ENCODE results near the gene EFNB2. TPM values are rescaled to one million over a fixed set of nuclear protein-coding genes. Genes with fewer than 3 reads are reported as not detected.

EFNB2 gene
- total RNA-seq, 2 experiments from 2014 or later, result 0.25 to 0.51 TPM

- H3K4me1 ChIP-seq (ENCODE audit: insufficient read depth, low read length, poor library complexity, severe bottlenecking), result no peaks in the 10 kb centered on the region
- no peaks in the 10 kb centered on the region for H3K36me3 ChIP-seq (ENCODE audit: insufficient read depth, low read length)
- no peak overlapping the region for H3K4me2 ChIP-seq (ENCODE audit: low read length)
- TF ChIP-seq EZH2phosphoT487 (IDR thresholded peaks at IDR 0.05; ENCODE audit: borderline replicate concordance, low read depth, low read length) (no peak), CTCF (conservative IDR thresholded peaks at IDR 0.05; ENCODE audit: low read length) (no peak)
- no peaks in the 10 kb centered on the region for H3K79me2 ChIP-seq (ENCODE audit: insufficient read depth, low read depth, low read length)
- ChIA-PET CTCF (ENCODE audit: unreplicated experiment) (no interaction called here), POLR2A (interaction anchor here (0.5 to 1.1 kb wide), 2 partner anchors 9 to 1877 kb away, joined by 5 to 6 read pairs; no protein-coding TSS in a partner anchor)
- no peak overlapping the region for H3K27ac ChIP-seq (ENCODE audit: low read depth, low read length, poor library complexity, severe bottlenecking)
- no peak overlapping the region for H2AFZ ChIP-seq (ENCODE audit: low read length)
- intact Hi-C loops (cut with micrococcal nuclease; ENCODE audit: unreplicated experiment), result no loop called here
- no peak overlapping the region for H3K4me3 ChIP-seq (ENCODE audit: low read depth, low read length, poor library complexity, severe bottlenecking)
- no peak for DNase-seq (ENCODE audit: low spot score)
- no TSS peak for BruUV-seq (replicated peaks)
- H3K9me2 ChIP-seq (ENCODE audit: insufficient read depth, low read length), result no peaks in the 10 kb centered on the region
- H3K9me3 ChIP-seq (ENCODE audit: low read length), result no peaks in the 10 kb centered on the region
- H4K20me1 ChIP-seq (ENCODE audit: insufficient read depth, low read length), result no peaks in the 10 kb centered on the region
Observed at GRCh38 chr13:106503730-106504453, 31.6 kb downstream of the EFNB2 start.

DNA sequence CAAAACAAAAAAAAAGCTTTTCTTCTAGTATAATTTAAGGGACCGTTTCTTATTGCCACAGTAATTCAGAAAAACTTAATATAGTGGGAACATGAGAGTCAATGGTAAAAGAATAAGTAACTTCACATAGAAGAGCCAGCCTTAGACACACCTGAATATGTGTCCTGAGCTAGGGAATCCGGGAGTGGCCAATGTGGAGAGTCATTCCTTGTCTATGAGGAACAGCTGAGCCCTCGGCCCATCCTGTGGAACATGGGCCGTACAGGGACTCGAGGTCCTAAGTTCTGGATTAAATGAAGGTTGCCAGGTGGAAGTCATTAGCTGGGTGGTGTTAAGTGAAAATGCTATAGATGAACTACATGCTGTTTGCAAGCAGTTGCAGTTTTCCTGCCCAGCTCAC, 32.2 kb downstream of the EFNB2 start:
- no peak for DNase-seq (ENCODE audit: low spot score)
- Histone ChIP-seq H3K27ac (ENCODE audit: low read depth, low read length, poor library complexity, severe bottlenecking) (no peak overlapping the region), H2AFZ (ENCODE audit: low read length) (no peak overlapping the region), H3K36me3 (ENCODE audit: insufficient read depth, low read length) (no peaks in the 10 kb centered on the region), H3K79me2 (ENCODE audit: insufficient read depth, low read depth, low read length) (no peaks in the 10 kb centered on the region), H3K9me3 (ENCODE audit: low read length) (no peaks in the 10 kb centered on the region), H3K4me3 (ENCODE audit: low read depth, low read length, poor library complexity, severe bottlenecking) (no peak overlapping the region), H4K20me1 (ENCODE audit: insufficient read depth, low read length) (no peaks in the 10 kb centered on the region), H3K4me2 (ENCODE audit: low read length) (no peak overlapping the region), H3K4me1 (ENCODE audit: insufficient read depth, low read length, poor library complexity, severe bottlenecking) (no peaks in the 10 kb centered on the region), H3K9me2 (ENCODE audit: insufficient read depth, low read length) (no peaks in the 10 kb centered on the region)
- TF ChIP-seq CTCF (conservative IDR thresholded peaks at IDR 0.05; ENCODE audit: low read length), result no peak
- no peak for TF ChIP-seq EZH2phosphoT487 (IDR thresholded peaks at IDR 0.05; ENCODE audit: borderline replicate concordance, low read depth, low read length)
- BruUV-seq (replicated peaks), result no TSS peak
- intact Hi-C loops (cut with micrococcal nuclease; ENCODE audit: unreplicated experiment), result no loop called here
- ChIA-PET CTCF (ENCODE audit: unreplicated experiment) (no interaction called here), POLR2A (interaction anchor here (0.5 to 1.1 kb wide), 2 partner anchors 10 to 1877 kb away, joined by 5 to 6 read pairs; no protein-coding TSS in a partner anchor)

GRCh38 chr13:106500445-106500844, 35.0 kb downstream of the EFNB2 start:
- no peaks in the 10 kb centered on the region for H3K79me2 ChIP-seq (ENCODE audit: insufficient read depth, low read depth, low read length)
- no peak for DNase-seq (ENCODE audit: low spot score)
- TF ChIP-seq EZH2phosphoT487 (IDR thresholded peaks at IDR 0.05; ENCODE audit: borderline replicate concordance, low read depth, low read length), result no peak
- TF ChIP-seq CTCF (conservative IDR thresholded peaks at IDR 0.05; ENCODE audit: low read length), result no peak
- H3K4me2 ChIP-seq (ENCODE audit: low read length), result no peak overlapping the region
- POLR2A ChIA-PET, result no interaction called here
- H3K9me2 ChIP-seq (ENCODE audit: insufficient read depth, low read length), result no peaks in the 10 kb centered on the region
- no peaks in the 10 kb centered on the region for H4K20me1 ChIP-seq (ENCODE audit: insufficient read depth, low read length)
- CTCF ChIA-PET (ENCODE audit: unreplicated experiment), result no interaction called here
- no peak overlapping the region for H3K27ac ChIP-seq (ENCODE audit: low read depth, low read length, poor library complexity, severe bottlenecking)
- no peaks in the 10 kb centered on the region for H3K4me1 ChIP-seq (ENCODE audit: insufficient read depth, low read length, poor library complexity, severe bottlenecking)
- no peaks in the 10 kb centered on the region for H3K36me3 ChIP-seq (ENCODE audit: insufficient read depth, low read length)
- no peaks in the 10 kb centered on the region for H3K9me3 ChIP-seq (ENCODE audit: low read length)
- intact Hi-C loops (cut with micrococcal nuclease; ENCODE audit: unreplicated experiment), result no loop called here
- H2AFZ ChIP-seq (ENCODE audit: low read length), result no peak overlapping the region
- no TSS peak for BruUV-seq (replicated peaks)
- no peak overlapping the region for H3K4me3 ChIP-seq (ENCODE audit: low read depth, low read length, poor library complexity, severe bottlenecking)
